NCI-H345 treated with DMSO at 0.1 percent for 48 hours (cell line): ENCODE measurements around the gene HNRNPA1L2.
"Not testable (repeated sequence)": the region's sequence is repeated elsewhere in the genome, so short reads cannot be mapped to it uniquely, and the experiment has no call there.

Source experiments
- DNase-seq: peaks from one replicate; lab custom pipeline; 2025; ENCODE audit not compliant: unreplicated experiment; lab: John Stamatoyannopoulos, UW

The HNRNPA1L2 gene

GRCh38 chr13:52642131-52642530 lies at the start of gene HNRNPA1L2:
TSS of gene HNRNPA1L2 (plus strand) at chr13:52642431. CDS start at chr13:52642493, 62 bp downstream.
- DNase-seq: no peak

GRCh38 chr13:52593175-52593574 lies 49.1 kb upstream of the HNRNPA1L2 start:
- not testable (repeated sequence) for DNase-seq

GRCh38 chr13:52593812-52594211 lies 48.4 kb upstream of the HNRNPA1L2 start:
- DNase-seq: not testable (repeated sequence)

- not testable (repeated sequence) for DNase-seq
These were observed 47.9 kb upstream of the HNRNPA1L2 start for GRCh38 chr13:52594295-52594694.

- DNase-seq: no peak
These were observed 44.6 kb upstream of the HNRNPA1L2 start for GRCh38 chr13:52597676-52598075.

- DNase-seq: peak; percentile 17
These were observed 43.0 kb upstream of the HNRNPA1L2 start for GRCh38 chr13:52599037-52599847.

GRCh38 chr13:52599848-52600603 lies 42.2 kb upstream of the HNRNPA1L2 start:
- no peak for DNase-seq

- no peak for DNase-seq
These were observed 41.6 kb upstream of the HNRNPA1L2 start for GRCh38 chr13:52600666-52601065.

- DNase-seq: not testable (repeated sequence)
These were observed 38.9 kb upstream of the HNRNPA1L2 start for GRCh38 chr13:52603316-52603715.

- DNase-seq: not testable (repeated sequence)
These were observed 36.1 kb upstream of the HNRNPA1L2 start for GRCh38 chr13:52606126-52606525.

- not testable (repeated sequence) for DNase-seq
These were observed 35.4 kb upstream of the HNRNPA1L2 start for GRCh38 chr13:52606795-52607194.

GRCh38 chr13:52608184-52608583 lies 34.0 kb upstream of the HNRNPA1L2 start:
- not testable (repeated sequence) for DNase-seq

- not testable (repeated sequence) for DNase-seq
These were observed 33.1 kb upstream of the HNRNPA1L2 start for GRCh38 chr13:52609013-52609606.

- not testable (repeated sequence) for DNase-seq
These were observed 32.1 kb upstream of the HNRNPA1L2 start for GRCh38 chr13:52610158-52610557.

- no peak for DNase-seq
These were observed 27.0 kb upstream of the HNRNPA1L2 start for GRCh38 chr13:52615134-52615801.

- DNase-seq: no peak
These were observed 26.4 kb upstream of the HNRNPA1L2 start for GRCh38 chr13:52615812-52616211.

- DNase-seq: peak; percentile 72
These were observed 24.9 kb upstream of the HNRNPA1L2 start for GRCh38 chr13:52617070-52618060.

GRCh38 chr13:52631083-52631690 lies 11.0 kb upstream of the HNRNPA1L2 start:
- not testable (repeated sequence) for DNase-seq

- DNase-seq: no peak
These were observed 3.4 kb upstream of the HNRNPA1L2 start for GRCh38 chr13:52638666-52639328.
